GM18502 (cell line): ENCODE data around the gene SEPTIN8.

ENCODE experiments used
- ATAC-seq: cut with Tn5 transposase; IDR thresholded peaks from one replicate; pipeline ENCODE4 v1.9.1; 2021; ENCODE audit warnings: mild to moderate bottlenecking; ENCODE audit not compliant: unreplicated experiment, poor library complexity

The SEPTIN8 gene

DNA sequence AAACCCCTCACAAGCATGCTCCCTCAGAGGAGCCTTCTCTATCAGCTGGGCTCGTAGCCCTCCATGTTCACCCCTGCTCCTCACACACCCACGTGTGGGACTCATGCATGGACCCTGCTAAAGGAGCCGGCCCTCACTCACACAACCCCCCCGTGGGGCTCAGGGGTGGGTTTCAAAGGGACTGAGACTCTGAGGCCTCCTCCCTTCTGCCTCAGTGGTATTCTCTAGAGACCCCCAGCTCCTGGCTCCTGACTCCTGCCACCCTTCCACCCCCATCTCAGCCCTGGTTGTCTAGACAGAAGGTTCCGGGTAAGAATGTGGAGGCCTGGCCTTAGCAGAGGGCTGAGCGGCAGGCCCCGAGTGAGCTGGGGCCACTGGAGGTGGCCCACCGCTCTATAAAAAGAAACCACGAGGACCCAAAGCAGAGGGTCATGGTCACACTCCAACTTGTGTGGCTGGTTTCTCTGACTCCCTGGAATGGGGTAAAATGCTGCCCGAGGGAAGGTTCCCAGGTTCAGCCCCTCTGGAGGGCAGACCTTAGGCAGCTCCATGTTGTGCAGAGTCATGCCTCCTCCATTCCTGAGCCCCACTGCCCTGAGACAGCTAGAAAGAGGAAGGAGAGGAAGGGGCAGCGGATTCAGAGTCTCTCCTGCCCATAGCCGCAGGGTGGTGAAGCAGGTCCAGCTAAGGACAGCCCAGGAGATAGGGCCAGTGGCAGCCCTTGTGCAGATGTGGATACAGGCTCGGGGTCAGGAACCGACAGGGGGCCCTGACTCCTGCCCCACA is 10.8 kb downstream of the SEPTIN8 start:
- no peak for ATAC-seq

DNA sequence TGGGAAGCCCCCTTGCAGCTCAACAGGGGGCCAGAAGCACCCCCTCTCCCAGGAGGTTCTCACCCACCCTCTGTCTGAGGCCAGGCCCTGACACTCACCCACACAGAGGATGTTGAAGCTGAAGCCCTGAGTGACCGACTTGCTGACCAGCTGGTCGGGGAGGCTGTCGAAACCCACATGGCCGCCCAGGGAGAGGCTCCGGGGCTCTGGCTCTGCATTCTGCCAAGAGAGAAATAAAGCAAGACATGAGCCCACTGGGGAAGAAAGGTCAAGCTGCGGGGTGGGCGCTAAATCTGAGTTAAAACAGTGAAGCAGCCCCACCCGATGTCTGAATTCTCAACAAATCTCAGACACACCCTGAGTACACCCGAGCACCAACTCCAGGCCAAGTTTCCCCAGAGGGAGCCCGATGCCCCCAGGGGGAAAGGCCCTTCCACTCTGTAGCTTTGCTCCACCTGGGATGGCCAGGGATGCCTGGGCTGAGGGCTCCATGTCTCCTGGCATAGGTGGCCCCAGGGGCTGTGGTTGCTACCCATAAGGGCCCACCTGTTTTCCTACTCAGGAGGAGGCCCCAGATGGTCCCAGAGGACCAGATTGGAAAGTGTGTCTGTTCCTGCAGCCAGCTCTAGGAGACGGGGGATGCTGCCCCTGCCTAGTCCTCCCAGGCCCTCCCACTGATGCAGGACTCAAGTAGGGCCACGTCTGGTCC is 11.6 kb downstream of the SEPTIN8 start:
- no peak for ATAC-seq

DNA sequence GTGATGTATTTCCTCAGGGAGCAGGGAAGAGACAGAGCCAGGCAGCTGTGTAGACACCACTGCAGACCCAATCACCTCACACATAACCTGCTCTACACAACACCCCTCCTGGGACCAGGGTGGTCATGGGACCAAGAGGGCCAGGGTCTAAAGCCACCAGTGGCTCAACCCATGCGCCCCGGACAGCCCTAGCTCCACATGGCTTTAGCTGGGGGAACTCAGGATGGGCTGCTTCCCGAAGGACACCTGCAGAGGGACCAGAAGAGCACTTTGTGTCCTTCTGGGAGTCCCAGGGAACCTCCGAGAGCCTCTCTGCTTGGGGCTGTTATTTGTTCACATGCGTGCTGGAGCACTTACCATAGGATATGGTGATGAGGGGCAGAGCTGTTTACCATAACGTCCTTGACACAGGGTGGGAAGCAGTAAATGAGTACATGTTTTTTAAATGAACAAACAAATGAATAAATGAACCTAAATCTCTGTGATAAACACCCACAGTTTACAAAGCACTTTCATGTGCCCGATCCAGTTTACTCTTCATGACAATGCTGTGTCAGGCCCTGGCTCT is 12.3 kb downstream of the SEPTIN8 start:
- no peak for ATAC-seq

DNA sequence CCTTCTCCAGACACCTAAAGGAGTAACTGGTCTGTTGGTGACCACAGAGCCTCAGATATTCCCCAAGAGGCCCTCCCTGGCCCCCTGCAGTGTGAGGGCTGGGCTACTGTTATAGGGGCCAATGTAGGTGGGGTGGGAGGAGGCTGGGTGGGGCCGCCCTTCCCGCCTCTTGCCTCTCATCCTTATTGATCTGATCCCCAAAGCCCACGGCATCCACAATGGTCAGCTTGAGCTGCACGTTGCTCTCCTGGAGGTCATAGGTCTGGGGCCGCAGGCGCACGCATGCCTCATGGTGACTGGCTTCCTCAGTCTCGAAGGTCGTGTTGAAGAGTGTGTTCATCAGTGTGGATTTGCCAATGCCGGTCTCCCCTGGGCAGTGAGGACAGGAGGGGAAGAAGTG is 13.0 kb downstream of the SEPTIN8 start:
- ATAC-seq: no peak

DNA sequence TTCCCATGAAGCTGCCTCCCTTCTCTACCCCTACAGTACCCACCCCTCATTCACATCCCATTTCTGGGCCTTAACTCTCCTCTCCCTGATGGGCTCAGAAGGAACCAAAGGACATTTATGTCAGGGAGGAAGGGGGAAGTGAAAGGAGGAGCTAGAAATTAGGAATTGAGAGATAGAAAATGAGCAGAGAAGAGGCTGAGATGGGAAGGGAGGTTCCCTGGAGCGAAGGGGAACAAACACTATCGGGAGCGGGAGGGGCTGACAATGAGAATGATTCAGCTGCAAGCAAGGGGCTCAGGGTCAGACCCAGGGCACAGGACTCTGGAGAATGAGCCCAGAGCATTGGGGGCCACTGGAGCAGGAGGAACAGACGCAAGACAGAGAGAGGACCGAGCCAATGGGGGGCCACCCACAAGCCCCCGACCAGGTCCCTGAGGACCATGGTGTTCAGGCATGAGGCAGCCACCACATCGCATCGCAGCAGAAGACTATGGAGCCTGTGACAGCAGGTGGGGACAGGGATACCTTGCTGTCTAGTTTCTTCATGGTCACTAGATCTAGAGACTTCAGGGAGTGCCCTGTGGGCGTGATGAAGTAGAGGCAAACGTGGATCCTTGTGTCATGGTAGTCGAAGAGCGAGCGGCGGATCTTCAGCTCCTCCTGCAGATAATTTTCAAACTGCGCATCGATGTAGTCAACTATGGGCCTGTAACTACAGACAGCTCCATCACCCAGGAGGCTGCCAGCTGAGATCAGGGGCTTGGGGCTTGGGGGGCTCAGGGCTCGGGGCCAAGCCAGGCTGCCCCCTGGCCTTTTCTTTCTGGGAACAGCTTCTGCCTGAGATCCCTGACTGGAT is 13.6 kb downstream of the SEPTIN8 start:
- ATAC-seq: no peak

DNA sequence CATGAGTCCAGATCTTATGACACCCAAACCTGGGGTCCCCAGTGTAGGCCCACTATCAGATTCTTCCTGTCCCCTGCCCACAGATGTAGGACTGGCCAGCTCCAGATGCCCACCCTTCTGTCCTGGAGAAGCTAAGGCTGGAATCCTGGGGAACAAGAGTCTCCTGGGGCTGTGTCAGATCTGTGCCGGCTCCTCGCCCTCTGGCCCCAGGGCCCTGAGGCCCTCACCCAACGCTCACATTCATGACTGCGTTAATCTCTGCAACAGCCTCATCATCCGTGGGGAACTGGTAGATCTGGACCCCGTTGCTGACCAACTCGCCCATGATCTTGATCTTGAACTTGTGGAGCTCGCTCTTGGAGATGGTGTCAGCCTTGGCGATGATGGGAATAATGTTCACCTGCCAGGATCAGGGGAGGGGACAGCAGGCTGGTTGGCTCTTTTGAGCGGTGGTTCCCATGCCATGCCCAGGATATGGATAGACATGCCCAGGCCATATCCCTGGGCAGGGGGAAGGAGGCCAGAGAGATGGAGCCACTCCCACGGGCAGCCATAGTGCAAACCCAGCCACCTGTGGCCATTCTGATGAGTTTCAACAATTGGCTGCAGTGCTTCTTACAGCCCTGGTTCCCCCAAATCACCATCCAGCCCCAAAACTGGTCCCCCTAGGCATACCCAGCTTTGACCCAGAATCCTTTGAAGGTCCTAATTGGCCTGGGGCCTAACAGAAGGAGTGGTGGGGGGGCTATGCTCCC is 14.6 kb downstream of the SEPTIN8 start:
- no peak for ATAC-seq

DNA sequence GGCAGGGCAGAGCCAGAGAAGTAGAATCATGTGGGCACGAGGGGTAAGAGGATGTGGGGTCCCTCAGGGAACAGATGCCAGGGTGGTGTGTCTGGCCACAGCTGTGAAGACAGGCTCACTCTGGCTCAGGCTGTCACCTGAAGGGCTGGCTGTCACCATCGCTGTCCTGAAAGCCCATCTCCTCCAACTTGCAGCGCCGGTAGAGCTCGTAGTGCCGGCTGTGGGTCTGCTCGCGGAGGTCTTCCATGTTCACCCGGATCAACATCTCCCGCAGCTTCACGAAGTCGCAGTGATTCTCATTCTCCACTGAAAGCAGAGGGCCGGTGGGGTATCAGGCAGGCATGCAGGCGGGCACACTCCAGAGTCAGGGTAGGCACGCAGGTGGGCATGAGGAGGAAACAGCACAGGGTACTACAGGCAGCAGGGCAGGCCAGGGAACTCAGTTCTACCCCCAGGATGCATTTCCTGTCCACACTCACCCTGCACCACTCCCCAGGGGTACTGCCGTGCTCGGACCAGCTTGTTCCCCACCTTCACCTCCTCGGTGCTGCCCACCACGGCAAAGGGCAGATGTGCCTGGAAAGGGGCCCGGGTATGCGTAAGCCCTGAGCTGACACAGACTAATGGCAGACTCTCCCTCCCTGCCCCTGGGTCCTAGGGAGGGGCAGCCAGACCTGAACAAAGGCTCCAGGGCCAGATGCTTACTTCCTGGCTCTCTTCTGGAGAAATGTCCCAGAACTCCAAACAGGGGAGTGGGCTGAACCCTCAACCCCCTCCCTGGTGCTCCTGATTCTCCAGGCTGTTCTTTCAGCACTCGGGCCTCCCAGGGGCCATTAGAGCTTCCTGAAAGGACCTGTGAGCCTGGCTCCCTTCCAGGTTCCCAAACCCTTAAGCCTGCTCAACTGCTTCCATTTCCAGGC is 15.5 kb downstream of the SEPTIN8 start:
- no peak for ATAC-seq

DNA sequence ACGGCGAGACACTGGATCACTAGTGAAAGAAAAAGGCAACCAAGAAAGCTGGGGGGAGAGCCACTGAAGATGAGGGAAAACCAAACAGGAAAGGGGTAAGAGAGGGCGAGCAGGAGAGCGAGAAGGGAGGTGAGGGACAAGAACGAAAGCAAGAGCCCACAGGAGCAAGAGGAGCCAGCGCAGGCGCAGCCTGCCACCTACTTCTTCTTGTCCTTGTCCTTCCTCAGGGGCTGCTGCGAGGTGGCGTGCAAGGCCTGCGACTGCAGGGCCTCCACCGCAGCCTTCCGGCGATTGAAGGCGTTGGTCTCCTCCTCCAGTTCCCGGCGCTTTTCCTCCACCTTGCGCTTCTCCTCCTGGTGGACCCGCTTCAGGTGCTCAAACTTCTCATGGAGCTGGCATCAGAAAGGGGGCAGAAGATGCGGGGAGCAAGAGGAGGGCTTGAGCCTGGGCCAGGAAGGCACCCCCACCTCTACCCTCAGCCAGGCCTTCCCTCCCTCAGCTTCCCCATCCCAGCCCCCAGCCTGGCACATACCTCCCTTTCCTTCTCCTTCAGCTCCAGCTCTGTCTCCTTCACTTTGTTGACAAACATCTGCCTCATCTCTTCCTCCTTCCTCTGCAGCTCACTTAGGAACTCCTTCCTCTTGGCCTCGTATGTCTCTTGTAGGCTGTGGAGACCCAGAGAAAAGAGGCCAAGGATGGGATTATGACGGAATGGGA is 16.3 kb downstream of the SEPTIN8 start:
- no peak for ATAC-seq

DNA sequence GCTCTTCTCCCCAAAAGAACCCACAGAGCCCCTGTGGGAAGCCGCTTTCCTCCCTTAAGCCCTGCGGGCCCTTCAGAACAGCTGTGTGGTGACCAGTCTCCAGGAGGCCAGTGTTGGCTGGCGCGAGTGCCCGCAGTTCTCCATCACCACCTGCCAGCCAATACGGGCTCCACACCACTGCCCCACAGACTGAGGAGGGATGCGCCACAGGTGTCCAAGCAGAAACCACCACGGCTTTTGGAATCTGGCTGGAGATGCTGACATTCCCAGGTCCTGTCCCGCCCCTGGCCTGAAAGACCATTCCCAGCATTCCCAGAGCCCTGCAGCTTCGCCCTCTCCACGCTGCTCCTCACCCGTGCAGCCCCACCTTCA is 17.0 kb downstream of the SEPTIN8 start:
- ATAC-seq: no peak

DNA sequence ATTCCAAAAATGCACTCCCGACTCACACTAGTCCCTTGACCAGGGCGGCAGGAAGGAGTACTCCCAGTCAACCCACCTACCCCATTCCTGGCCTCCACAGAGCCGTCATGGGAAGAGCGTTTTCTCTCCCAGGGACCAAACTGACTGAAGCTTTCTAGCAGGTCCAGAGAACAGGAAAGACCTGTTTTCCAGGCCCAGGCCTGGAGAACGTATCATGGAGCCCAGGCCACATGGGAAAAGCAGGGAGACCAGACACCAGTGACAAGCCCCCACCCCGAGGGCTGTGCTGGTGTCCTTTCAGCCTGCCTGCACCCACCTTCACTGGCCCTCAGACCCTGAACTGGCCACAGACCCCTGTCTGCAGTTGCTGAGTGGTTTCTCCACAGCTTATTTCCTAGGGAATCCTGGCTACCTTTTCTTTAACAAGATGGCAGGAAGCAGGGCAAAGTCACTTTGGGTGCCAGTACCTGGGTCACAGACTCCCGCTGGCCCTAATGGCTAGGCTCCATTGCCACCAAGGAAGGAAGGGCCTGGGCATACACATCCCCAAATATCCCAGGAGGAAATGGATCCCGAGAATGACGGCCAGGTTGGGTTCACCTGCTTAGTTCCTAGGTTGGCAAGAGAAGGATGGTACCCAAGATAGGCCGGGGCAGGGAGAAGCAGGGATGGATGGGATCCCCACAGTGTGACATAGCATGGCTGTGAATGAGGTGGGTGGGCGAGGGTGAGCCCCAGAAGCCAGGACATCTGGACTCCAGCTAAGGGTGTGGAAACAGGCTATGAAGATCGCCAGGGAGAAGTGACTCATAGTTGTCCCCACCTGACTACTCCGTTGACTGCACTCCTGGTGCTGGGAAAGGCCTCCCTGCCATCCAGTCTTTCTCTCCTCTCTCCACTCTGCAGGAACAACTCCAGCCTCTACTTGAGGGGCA is 17.7 kb downstream of the SEPTIN8 start:
- no peak for ATAC-seq

DNA sequence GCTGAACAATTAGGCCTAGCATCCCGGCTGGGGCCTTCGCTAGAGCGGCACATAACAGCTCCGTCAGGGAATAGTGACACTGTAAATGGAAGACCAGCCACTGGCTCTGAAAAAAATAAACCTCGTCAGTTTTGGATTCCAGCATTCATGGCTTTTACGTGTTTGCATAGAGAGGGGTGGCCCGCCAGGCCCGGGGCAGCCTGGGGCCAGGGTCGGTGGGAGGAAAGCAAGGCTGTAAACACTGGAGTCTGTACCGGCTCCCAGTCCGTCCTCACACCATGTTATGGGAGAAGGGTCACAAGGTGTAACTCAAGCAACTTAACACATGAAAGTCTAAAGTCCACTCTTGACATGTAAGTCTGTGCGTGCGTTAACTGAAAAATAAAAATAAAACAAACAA is 18.6 kb downstream of the SEPTIN8 start:
- no peak for ATAC-seq

DNA sequence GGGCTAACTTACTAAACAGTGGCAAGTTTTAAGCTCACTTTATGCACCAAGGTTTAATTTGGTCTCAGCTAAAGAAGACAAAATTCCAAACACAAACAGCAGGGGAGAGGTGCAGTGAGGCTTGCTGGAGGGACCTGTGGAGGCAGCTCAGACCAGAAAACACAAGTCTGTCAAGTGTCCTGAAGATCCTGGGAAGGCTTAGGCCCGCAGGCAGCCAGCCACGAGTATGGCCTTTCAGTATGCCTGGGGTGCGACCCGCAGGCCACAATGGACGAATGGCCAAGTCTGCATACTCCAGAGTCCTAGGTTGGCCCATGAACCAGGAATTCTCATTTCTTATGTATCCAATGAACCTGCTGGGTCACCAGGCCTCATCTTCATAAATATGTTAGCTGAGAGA is 20.5 kb downstream of the SEPTIN8 start:
- ATAC-seq: no peak

DNA sequence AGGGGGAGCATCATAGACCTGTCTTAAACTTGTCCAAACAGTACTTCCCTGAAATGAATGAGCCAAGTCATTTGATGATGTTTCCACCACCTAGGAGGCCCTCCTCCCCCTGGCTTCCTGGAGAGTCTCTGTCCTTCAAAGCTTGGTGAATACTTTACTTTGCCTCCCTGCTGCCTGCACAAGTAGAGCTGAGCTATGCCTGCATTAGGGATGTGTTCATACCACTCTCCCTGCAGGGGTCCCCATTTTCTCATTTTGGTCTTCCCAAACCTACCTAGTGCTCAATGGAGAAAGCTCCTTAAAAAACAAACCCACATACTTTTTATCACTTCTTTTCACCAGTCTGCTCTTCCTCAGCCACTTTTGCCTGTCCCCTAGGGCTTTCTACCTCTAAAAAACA is 22.1 kb downstream of the SEPTIN8 start:
- no peak for ATAC-seq

DNA sequence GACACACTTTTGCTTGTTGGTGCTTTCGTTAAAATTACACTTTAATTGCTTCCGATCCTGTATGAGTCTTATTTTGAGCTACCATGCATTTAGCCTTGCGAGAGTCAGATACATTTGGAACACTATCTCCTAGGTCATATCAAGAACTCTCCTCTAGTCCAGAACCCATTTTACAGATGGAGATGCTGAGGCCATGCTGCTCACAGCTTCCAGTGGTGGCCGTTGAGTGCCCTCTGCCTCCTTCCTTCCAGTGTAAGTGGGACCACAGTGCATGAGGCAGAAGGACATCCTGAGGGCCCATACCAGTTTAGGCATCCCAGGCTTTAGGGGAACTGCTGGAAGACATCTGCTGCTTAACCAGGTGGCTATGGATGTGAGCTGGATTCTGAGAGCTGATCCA is 22.9 kb downstream of the SEPTIN8 start:
- no peak for ATAC-seq

DNA sequence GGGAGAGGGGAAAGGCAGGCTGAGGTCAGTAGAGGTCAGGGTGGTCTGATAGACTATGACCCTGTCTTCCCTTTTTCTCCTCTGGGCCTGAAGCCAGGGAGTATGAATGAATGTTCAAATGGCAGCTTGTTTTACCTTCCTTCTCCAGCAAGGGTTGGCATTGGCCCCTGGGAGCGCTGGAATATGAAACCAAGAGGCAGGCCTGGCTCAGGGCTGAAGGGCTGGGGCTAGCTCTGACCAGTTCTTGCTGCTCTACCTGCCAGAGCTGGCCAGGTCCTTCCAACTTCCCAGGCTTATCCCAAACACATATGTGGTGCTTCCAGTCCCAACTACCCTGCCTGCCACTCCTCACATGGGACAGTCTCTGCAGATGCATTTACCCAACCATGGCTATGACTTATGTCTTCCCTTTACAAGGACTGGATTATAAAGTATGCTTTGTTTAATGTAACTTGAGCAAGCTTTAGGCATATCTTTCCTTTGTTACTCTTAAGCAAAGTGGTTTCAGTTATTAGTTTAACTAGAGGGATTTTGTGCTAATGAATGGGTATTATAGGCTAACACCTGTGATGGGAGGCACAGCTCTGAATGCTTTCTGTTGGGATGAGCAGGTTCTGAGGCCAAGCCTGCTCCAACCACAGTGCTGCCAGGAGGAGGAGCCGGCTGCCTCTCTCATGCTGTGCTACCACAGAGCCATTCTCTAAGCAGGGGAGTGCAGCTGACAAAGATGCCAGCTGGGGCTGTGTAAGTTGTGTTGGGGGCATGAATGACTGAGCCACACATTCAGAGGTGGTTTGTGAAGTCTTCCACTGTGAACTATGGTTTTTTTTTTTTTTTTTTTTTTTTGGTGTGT is 23.7 kb downstream of the SEPTIN8 start:
- ATAC-seq: no peak

DNA sequence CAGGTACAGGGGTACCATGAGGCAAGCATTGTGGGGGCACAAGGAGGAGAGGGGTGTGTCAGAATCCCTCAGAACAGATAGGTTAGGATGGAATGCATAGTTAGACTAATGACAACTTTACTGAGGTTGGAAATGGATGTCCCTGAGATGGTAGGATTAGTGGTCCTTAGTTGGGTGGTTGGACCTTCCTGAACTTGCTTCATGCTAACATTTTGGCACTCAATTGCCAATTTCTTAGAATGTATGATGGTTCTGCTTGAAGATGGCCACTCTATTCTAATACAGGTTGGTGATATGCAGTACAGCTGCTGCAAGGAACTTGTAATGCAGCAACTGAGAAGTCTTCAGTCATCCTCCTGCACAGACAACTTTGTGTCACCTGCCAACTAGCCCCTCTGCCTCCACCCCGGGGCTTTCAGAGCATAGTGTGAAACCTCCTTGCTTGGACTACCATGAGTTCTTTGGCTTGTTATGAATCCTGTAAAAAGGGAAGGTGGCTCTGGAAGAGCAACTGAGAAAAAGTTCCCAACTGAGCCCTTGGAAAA is 24.4 kb downstream of the SEPTIN8 start:
- ATAC-seq: no peak
